Karpas-422 (cell line): ENCODE measurements around the gene PRICKLE2. TPM values are rescaled to one million over a fixed set of nuclear protein-coding genes. Genes with fewer than 3 reads are reported as not detected.

Experiments used
- DNase-seq: peaks from one replicate; pipeline ENCODE4 v3.0.0-alpha.2; 2015
- H2AFZ ChIP-seq: fragments of 200-600 bp; sonication (generic); 2 replicates; pipeline ENCODE4 v1.6.1; 2014; ENCODE audit warnings: antibody characterized with exemption, low read length, mixed read lengths
- H3K27ac ChIP-seq: fragments of 200-600 bp; sonication (generic); 2 replicates; pipeline ENCODE4 v1.5.1; 2014; ENCODE audit warnings: mild to moderate bottlenecking, low read length, moderate library complexity
- H3K27me3 ChIP-seq: fragments of 200-600 bp; sonication (generic); 2 replicates; pipeline ENCODE4 v1.6.1; 2014; ENCODE audit warnings: low read length, mixed read lengths
- H3K36me3 ChIP-seq: fragments of 200-600 bp; sonication (generic); 2 replicates; pipeline ENCODE4 v1.6.1; 2014; ENCODE audit warnings: low read length, mixed read lengths; ENCODE audit not compliant: insufficient read depth
- H3K4me1 ChIP-seq: fragments of 200-600 bp; sonication (generic); 2 replicates; pipeline ENCODE4 v1.6.1; 2014; ENCODE audit warnings: mild to moderate bottlenecking, low read length, mixed read lengths
- H3K4me2 ChIP-seq: fragments of 200-600 bp; sonication (generic); 2 replicates; pipeline ENCODE4 v1.6.1; 2014; ENCODE audit warnings: low read length, low read depth, mild to moderate bottlenecking; ENCODE audit not compliant: poor library complexity, severe bottlenecking
- H3K4me3 ChIP-seq: fragments of 200-600 bp; sonication (generic); 2 replicates; pipeline ENCODE4 v1.5.1; 2014; ENCODE audit warnings: mild to moderate bottlenecking, antibody characterized with exemption, low read length, mixed read lengths
- H3K79me2 ChIP-seq: fragments of 200-600 bp; sonication (generic); 2 replicates; pipeline ENCODE4 v1.6.1; 2014; ENCODE audit warnings: mild to moderate bottlenecking, low read length, mixed read lengths
- H3K9ac ChIP-seq: fragments of 200-600 bp; sonication (generic); 2 replicates; pipeline ENCODE4 v1.6.0; 2014; ENCODE audit warnings: low read length
- H3K9me2 ChIP-seq: fragments of 200-600 bp; sonication (generic), shearing (Covaris generic); replicated peaks from 2 replicates; pipeline ENCODE4 v1.6.0; 2014; ENCODE audit warnings: mild to moderate bottlenecking, low read length, moderate library complexity; ENCODE audit not compliant: insufficient read depth
- H3K9me3 ChIP-seq: fragments of 300-700, 200-600 bp; sonication (generic); 2 replicates; pipeline ENCODE4 v1.6.1; 2014; ENCODE audit warnings: low read length, mixed read lengths
- H4K20me1 ChIP-seq: fragments of 200-600 bp; sonication (generic); 2 replicates; pipeline ENCODE4 v1.6.1; 2014; ENCODE audit warnings: mild to moderate bottlenecking, antibody characterized with exemption, low read length, low read depth; ENCODE audit not compliant: insufficient read depth
- total RNA-seq: library from RNA; depleted of rRNA; stranded (reverse); fragments of >200 nt; shearing (Covaris generic); gene quantifications from 2 replicates; pipeline ENCODE4 v1.2.3, GENCODE V29; 2014; ENCODE audit warnings: low replicate concordance

The PRICKLE2 gene
- total RNA-seq, 1 experiment from 2014 or later = not detected

- DNase-seq = no peak
- no peak overlapping the region for H3K27ac ChIP-seq
- no peaks in the 10 kb centered on the region for H3K9me3 ChIP-seq
- no peak overlapping the region for H2AFZ ChIP-seq
- H3K9ac ChIP-seq = no peak overlapping the region
- no peaks in the 10 kb centered on the region for H3K4me1 ChIP-seq
- no peak overlapping the region for H3K4me3 ChIP-seq
- no peaks in the 10 kb centered on the region for H3K27me3 ChIP-seq
- no peaks in the 10 kb centered on the region for H3K36me3 ChIP-seq
- H3K4me2 ChIP-seq = no peak overlapping the region
- no peaks in the 10 kb centered on the region for H3K9me2 ChIP-seq
- H3K79me2 ChIP-seq = no peaks in the 10 kb centered on the region
- H4K20me1 ChIP-seq = no peaks in the 10 kb centered on the region
Observed at GRCh38 chr3:64102147-64102546, 123.1 kb downstream of the PRICKLE2 start.

GRCh38 chr3:64099316-64099715 lies 126.0 kb downstream of the PRICKLE2 start:
- no peaks in the 10 kb centered on the region for H3K27me3 ChIP-seq

GRCh38 chr3:64098670-64099069 lies 126.6 kb downstream of the PRICKLE2 start:
- no peaks in the 10 kb centered on the region for H3K79me2 ChIP-seq
- H3K4me2 ChIP-seq = no peak overlapping the region
- peaks cover 2% of the 10 kb centered on the region; the same call in 1 of the 2 replicates for H3K4me1 ChIP-seq
- no peaks in the 10 kb centered on the region for H3K27me3 ChIP-seq
- no peaks in the 10 kb centered on the region for H3K36me3 ChIP-seq
- DNase-seq = no peak
- no peak overlapping the region for H3K27ac ChIP-seq
- H2AFZ ChIP-seq = no peak overlapping the region
- H3K9me3 ChIP-seq = no peaks in the 10 kb centered on the region
- H3K4me3 ChIP-seq = no peak overlapping the region
- no peaks in the 10 kb centered on the region for H4K20me1 ChIP-seq
- no peaks in the 10 kb centered on the region for H3K9me2 ChIP-seq
- no peak overlapping the region for H3K9ac ChIP-seq

More at GRCh38 chr3:64099316-64099715, 126.0 kb downstream of the PRICKLE2 start:
- peaks cover 2% of the 10 kb centered on the region; the same call in 1 of the 2 replicates for H3K4me1 ChIP-seq
- no peak overlapping the region for H2AFZ ChIP-seq
- no peaks in the 10 kb centered on the region for H4K20me1 ChIP-seq
- no peaks in the 10 kb centered on the region for H3K36me3 ChIP-seq
- no peak overlapping the region for H3K9ac ChIP-seq
- no peak overlapping the region for H3K4me2 ChIP-seq
- no peaks in the 10 kb centered on the region for H3K9me2 ChIP-seq
- H3K27ac ChIP-seq = no peak overlapping the region
- H3K9me3 ChIP-seq = no peaks in the 10 kb centered on the region
- DNase-seq = no peak
- H3K4me3 ChIP-seq = no peak overlapping the region
- no peaks in the 10 kb centered on the region for H3K79me2 ChIP-seq

- Histone ChIP-seq H3K27me3 (no peaks in the 10 kb centered on the region), H3K36me3 (no peaks in the 10 kb centered on the region), H3K79me2 (no peaks in the 10 kb centered on the region), H3K4me1 (peaks cover 2% of the 10 kb centered on the region; the same call in 1 of the 2 replicates), H2AFZ (no peak overlapping the region), H3K9ac (no peak overlapping the region), H3K9me2 (no peaks in the 10 kb centered on the region), H3K4me3 (no peak overlapping the region), H3K9me3 (no peaks in the 10 kb centered on the region), H3K4me2 (no peak overlapping the region), H3K27ac (no peak overlapping the region), H4K20me1 (no peaks in the 10 kb centered on the region)
- no peak for DNase-seq
Observed at GRCh38 chr3:64097920-64098319, 127.3 kb downstream of the PRICKLE2 start.

- H3K36me3 ChIP-seq = no peaks in the 10 kb centered on the region
- no peaks in the 10 kb centered on the region for H3K27me3 ChIP-seq
- H3K4me2 ChIP-seq = no peak overlapping the region
- no peaks in the 10 kb centered on the region for H3K79me2 ChIP-seq
- H2AFZ ChIP-seq = no peak overlapping the region
- H4K20me1 ChIP-seq = no peaks in the 10 kb centered on the region
- no peak overlapping the region for H3K27ac ChIP-seq
- no peaks in the 10 kb centered on the region for H3K9me2 ChIP-seq
- no peak for DNase-seq
- H3K4me1 ChIP-seq = peaks cover 2% of the 10 kb centered on the region; the same call in 1 of the 2 replicates
- no peaks in the 10 kb centered on the region for H3K9me3 ChIP-seq
- H3K9ac ChIP-seq = no peak overlapping the region
- H3K4me3 ChIP-seq = no peak overlapping the region
Observed at GRCh38 chr3:64095802-64096201, 129.5 kb downstream of the PRICKLE2 start.

GRCh38 chr3:64094713-64095079 lies 130.6 kb downstream of the PRICKLE2 start:
- Histone ChIP-seq H2AFZ (no peak overlapping the region), H3K36me3 (no peaks in the 10 kb centered on the region), H3K9me2 (no peaks in the 10 kb centered on the region), H3K4me1 (peaks cover 2% of the 10 kb centered on the region; the same call in 1 of the 2 replicates), H3K27me3 (no peaks in the 10 kb centered on the region), H3K9me3 (no peaks in the 10 kb centered on the region), H3K4me2 (no peak overlapping the region), H3K27ac (no peak overlapping the region), H4K20me1 (no peaks in the 10 kb centered on the region), H3K79me2 (no peaks in the 10 kb centered on the region), H3K4me3 (no peak overlapping the region), H3K9ac (no peak overlapping the region)
- no peak for DNase-seq

- no peak overlapping the region for H2AFZ ChIP-seq
- no peaks in the 10 kb centered on the region for H3K79me2 ChIP-seq
- H3K4me2 ChIP-seq = no peak overlapping the region
- no peak overlapping the region for H3K9ac ChIP-seq
- H3K4me3 ChIP-seq = no peak overlapping the region
- no peaks in the 10 kb centered on the region for H4K20me1 ChIP-seq
- no peaks in the 10 kb centered on the region for H3K27me3 ChIP-seq
- H3K36me3 ChIP-seq = no peaks in the 10 kb centered on the region
- no peak overlapping the region for H3K27ac ChIP-seq
- H3K4me1 ChIP-seq = peaks cover 2% of the 10 kb centered on the region; the same call in 1 of the 2 replicates
- DNase-seq = no peak
- no peaks in the 10 kb centered on the region for H3K9me2 ChIP-seq
- H3K9me3 ChIP-seq = no peaks in the 10 kb centered on the region
Observed at GRCh38 chr3:64093825-64094712, 131.2 kb downstream of the PRICKLE2 start.

GRCh38 chr3:64093211-64093610 lies 132.1 kb downstream of the PRICKLE2 start:
- H3K4me2 ChIP-seq = no peak overlapping the region
- no peaks in the 10 kb centered on the region for H3K9me3 ChIP-seq
- no peak overlapping the region for H3K4me3 ChIP-seq

More at GRCh38 chr3:64093211-64093610, 132.1 kb downstream of the PRICKLE2 start:
- Histone ChIP-seq H3K27ac (no peak overlapping the region), H3K79me2 (no peaks in the 10 kb centered on the region), H3K27me3 (no peaks in the 10 kb centered on the region), H3K9me2 (no peaks in the 10 kb centered on the region), H3K4me1 (peaks cover 2% of the 10 kb centered on the region; the same call in 1 of the 2 replicates), H2AFZ (no peak overlapping the region), H3K36me3 (no peaks in the 10 kb centered on the region), H4K20me1 (no peaks in the 10 kb centered on the region), H3K9ac (no peak overlapping the region)
- no peak for DNase-seq
